ENCODE data around the gene ALDOB. TPM values are rescaled to one million over a fixed set of nuclear protein-coding genes. Genes with fewer than 3 reads are reported as not detected.

Gene ALDOB
- total and polyA plus RNA-seq, 7 experiments from 2014 or later = not detected

DNA sequence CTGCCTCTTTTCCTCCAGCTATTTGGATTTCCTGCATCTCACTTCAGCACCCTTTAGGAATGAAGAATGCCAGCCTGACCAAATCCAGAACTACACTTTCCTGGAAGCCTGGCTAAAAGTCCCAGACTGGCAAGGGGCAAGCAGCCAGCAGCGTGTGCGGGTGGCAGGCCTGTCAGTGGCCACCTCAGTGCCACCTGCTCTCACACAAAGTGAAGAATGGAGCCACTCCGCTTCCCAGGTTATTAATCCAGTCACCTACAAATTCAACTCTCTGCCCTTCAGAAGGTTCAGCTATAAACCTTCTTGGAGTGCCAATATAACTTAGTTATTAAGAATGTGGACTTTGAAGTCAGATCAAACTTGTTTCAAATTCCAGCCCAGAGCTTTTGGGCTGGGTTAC lies 6.7 kb upstream of the ALDOB start:
- ChIA-PET POLR2A (no interaction called here), CTCF (no interaction called here)
- peaks cover 23 to 69% (median 59%) of the 10 kb centered on the region in 5 donors for H3K27me3 Mint-ChIP-seq
- H3K36me3 Mint-ChIP-seq = peaks cover 0 to 3% (median 0%) of the 10 kb centered on the region in 5 donors
- peaks cover 0 to 9% of the 10 kb centered on the region in 2 donors for H3K27me3 ChIP-seq (ENCODE audit: control insufficient read depth in 2 of 2, insufficient read depth in 2 of 2, low read length in 2 of 2)
- intact Hi-C loops (cut with micrococcal nuclease) = no loop called here
- H3K4me1 Mint-ChIP-seq = no peaks in the 10 kb centered on the region
- DNase-seq (no peak), ATAC-seq (no peak)
- no peaks in the 10 kb centered on the region for H3K4me1 ChIP-seq (ENCODE audit: control insufficient read depth in 2 of 2, insufficient read depth in 2 of 2, low read length in 2 of 2)
- no peak overlapping the region for H3K4me3 ChIP-seq (ENCODE audit: low read length)
- H3K4me3 Mint-ChIP-seq = no peak overlapping the region
- no peak overlapping the region for H3K27ac ChIP-seq (ENCODE audit: low read depth, low read length)
- no peak overlapping the region for H3K27ac Mint-ChIP-seq
- no peaks in the 10 kb centered on the region for H3K9me3 Mint-ChIP-seq
- no peaks in the 10 kb centered on the region for H3K36me3 ChIP-seq (ENCODE audit: control insufficient read depth in 2 of 3, insufficient read depth in 3 of 3, low read length in 3 of 3)
- no peaks in the 10 kb centered on the region for H3K9me3 ChIP-seq (ENCODE audit: control insufficient read depth in 2 of 3, low read length in 3 of 3)

DNA sequence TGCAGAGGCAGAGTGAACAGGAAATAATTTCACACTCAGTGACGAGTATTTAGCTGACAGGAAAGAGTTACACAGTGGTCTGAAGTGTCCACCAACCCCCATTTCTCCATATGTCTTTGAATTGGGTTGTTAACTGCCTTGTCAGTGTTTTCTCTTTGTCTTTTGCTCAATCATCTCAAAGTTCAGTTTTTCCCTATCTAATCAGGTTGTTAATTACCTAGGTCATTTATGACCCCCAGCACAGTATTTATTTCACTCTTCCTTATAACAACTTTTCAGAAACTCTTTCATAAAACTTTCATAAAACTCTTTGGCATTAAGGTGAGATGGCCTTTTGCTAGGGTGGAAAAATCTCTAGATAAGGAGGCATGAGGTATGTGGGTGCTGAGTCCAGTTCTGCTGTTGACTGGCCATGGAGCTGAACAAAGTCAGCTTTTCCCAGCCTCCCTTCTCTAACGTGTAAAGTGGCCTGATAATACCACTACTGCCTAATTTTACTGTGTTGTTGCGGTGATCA lies 5.2 kb upstream of the ALDOB start:
- no peaks in the 10 kb centered on the region for H3K9me3 Mint-ChIP-seq
- no peaks in the 10 kb centered on the region for H3K4me1 Mint-ChIP-seq
- Histone ChIP-seq H3K27me3 (ENCODE audit: control insufficient read depth in 2 of 2, insufficient read depth in 2 of 2, low read length in 2 of 2) (peaks cover 0 to 3% of the 10 kb centered on the region in 2 donors), H3K4me3 (ENCODE audit: low read length) (no peak overlapping the region), H3K4me1 (ENCODE audit: control insufficient read depth in 2 of 2, insufficient read depth in 2 of 2, low read length in 2 of 2) (no peaks in the 10 kb centered on the region), H3K36me3 (ENCODE audit: control insufficient read depth in 2 of 3, insufficient read depth in 3 of 3, low read length in 3 of 3) (no peaks in the 10 kb centered on the region), H3K9me3 (ENCODE audit: control insufficient read depth in 2 of 3, low read length in 3 of 3) (no peaks in the 10 kb centered on the region), H3K27ac (ENCODE audit: low read depth, low read length) (no peak overlapping the region)
- ATAC-seq (no peak), DNase-seq (no peak)
- peaks cover 16 to 61% (median 59%) of the 10 kb centered on the region in 5 donors for H3K27me3 Mint-ChIP-seq
- H3K4me3 Mint-ChIP-seq = no peak overlapping the region
- intact Hi-C loops (cut with micrococcal nuclease) = no loop called here
- no peak overlapping the region for H3K27ac Mint-ChIP-seq
- ChIA-PET CTCF (no interaction called here), POLR2A (no interaction called here)
- peaks cover 0 to 3% (median 0%) of the 10 kb centered on the region in 5 donors for H3K36me3 Mint-ChIP-seq

GRCh38 chr9:101438523-101438922 lies 2.9 kb upstream of the ALDOB start:
- no peaks in the 10 kb centered on the region for H3K4me1 Mint-ChIP-seq
- ATAC-seq (no peak), DNase-seq (no peak)
- no peak overlapping the region for H3K4me3 ChIP-seq (ENCODE audit: low read length)
- no peaks in the 10 kb centered on the region for H3K36me3 ChIP-seq (ENCODE audit: control insufficient read depth in 2 of 3, insufficient read depth in 3 of 3, low read length in 3 of 3)
- POLR2A ChIA-PET = no interaction called here
- H3K4me3 Mint-ChIP-seq = no peak overlapping the region
- H3K9me3 ChIP-seq (ENCODE audit: control insufficient read depth in 2 of 3, low read length in 3 of 3) = no peaks in the 10 kb centered on the region
- peaks cover 7 to 56% (median 47%) of the 10 kb centered on the region in 5 donors for H3K27me3 Mint-ChIP-seq
- no peaks in the 10 kb centered on the region for H3K36me3 Mint-ChIP-seq
- H3K27ac Mint-ChIP-seq = no peak overlapping the region
- CTCF ChIA-PET = no interaction called here
- intact Hi-C loops (cut with micrococcal nuclease) = no loop called here
- peaks cover 0 to 3% of the 10 kb centered on the region in 2 donors for H3K27me3 ChIP-seq (ENCODE audit: control insufficient read depth in 2 of 2, insufficient read depth in 2 of 2, low read length in 2 of 2)
- H3K27ac ChIP-seq (ENCODE audit: low read depth, low read length) = no peak overlapping the region
- H3K4me1 ChIP-seq (ENCODE audit: control insufficient read depth in 2 of 2, insufficient read depth in 2 of 2, low read length in 2 of 2) = no peaks in the 10 kb centered on the region
- no peaks in the 10 kb centered on the region for H3K9me3 Mint-ChIP-seq

GRCh38 chr9:101437806-101438232 lies 2.2 kb upstream of the ALDOB start:
- no peak overlapping the region for H3K4me3 Mint-ChIP-seq
- H3K9me3 Mint-ChIP-seq = no peaks in the 10 kb centered on the region
- H3K27me3 ChIP-seq (ENCODE audit: control insufficient read depth in 2 of 2, insufficient read depth in 2 of 2, low read length in 2 of 2) = peaks cover 0 to 3% of the 10 kb centered on the region in 2 donors
- H3K9me3 ChIP-seq (ENCODE audit: control insufficient read depth in 2 of 3, low read length in 3 of 3) = no peaks in the 10 kb centered on the region
- H3K27me3 Mint-ChIP-seq = peaks cover 7 to 51% (median 42%) of the 10 kb centered on the region in 5 donors
- H3K36me3 ChIP-seq (ENCODE audit: control insufficient read depth in 2 of 3, insufficient read depth in 3 of 3, low read length in 3 of 3) = no peaks in the 10 kb centered on the region
- DNase-seq (no peak), ATAC-seq (no peak)
- H3K27ac ChIP-seq (ENCODE audit: low read depth, low read length) = no peak overlapping the region
- H3K27ac Mint-ChIP-seq = no peak overlapping the region
- no peaks in the 10 kb centered on the region for H3K4me1 ChIP-seq (ENCODE audit: control insufficient read depth in 2 of 2, insufficient read depth in 2 of 2, low read length in 2 of 2)
- intact Hi-C loops (cut with micrococcal nuclease) = no loop called here
- ChIA-PET CTCF (no interaction called here), POLR2A (no interaction called here)
- no peaks in the 10 kb centered on the region for H3K4me1 Mint-ChIP-seq
- H3K4me3 ChIP-seq (ENCODE audit: low read length) = no peak overlapping the region
- H3K36me3 Mint-ChIP-seq = no peaks in the 10 kb centered on the region

DNA sequence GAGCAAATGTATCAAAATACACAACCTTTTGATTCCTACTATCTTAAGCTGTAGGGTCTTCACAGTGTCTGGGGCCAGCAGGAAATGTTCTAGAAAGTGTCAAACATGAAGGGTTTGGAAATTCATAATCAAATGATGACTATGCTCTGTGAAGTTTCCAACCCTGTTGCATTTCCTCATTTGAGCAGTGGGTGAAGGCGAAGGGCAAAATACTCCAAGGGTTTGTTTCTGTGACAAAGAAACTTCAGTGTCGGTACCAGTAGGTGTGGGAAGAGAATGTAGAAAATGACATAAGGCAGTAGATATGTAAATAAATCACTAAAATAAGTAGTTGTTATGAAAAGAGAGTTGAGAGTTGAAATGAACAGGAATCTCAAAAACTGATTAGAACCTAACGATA lies 576 bp downstream of the ALDOB start:
- H3K27me3 Mint-ChIP-seq = peaks cover 7 to 46% (median 44%) of the 10 kb centered on the region in 5 donors
- no peak for DNase-seq
- intact Hi-C loops (cut with micrococcal nuclease) = no loop called here
- no peaks in the 10 kb centered on the region for H3K4me1 Mint-ChIP-seq
- H3K27ac ChIP-seq (ENCODE audit: low read depth, low read length) = no peak overlapping the region
- no peaks in the 10 kb centered on the region for H3K4me1 ChIP-seq (ENCODE audit: control insufficient read depth in 2 of 2, insufficient read depth in 2 of 2, low read length in 2 of 2)
- H3K4me3 ChIP-seq (ENCODE audit: low read length) = no peak overlapping the region
- H3K36me3 ChIP-seq (ENCODE audit: control insufficient read depth in 2 of 3, insufficient read depth in 3 of 3, low read length in 3 of 3) = no peaks in the 10 kb centered on the region
- no peaks in the 10 kb centered on the region for H3K9me3 ChIP-seq (ENCODE audit: control insufficient read depth in 2 of 3, low read length in 3 of 3)
- H3K27ac Mint-ChIP-seq = no peak overlapping the region
- no peaks in the 10 kb centered on the region for H3K27me3 ChIP-seq (ENCODE audit: control insufficient read depth in 2 of 2, insufficient read depth in 2 of 2, low read length in 2 of 2)
- ChIA-PET CTCF (no interaction called here), POLR2A (no interaction called here)
- no peak overlapping the region for H3K4me3 Mint-ChIP-seq
- ATAC-seq = no peak
- peaks cover 0 to 4% (median 0%) of the 10 kb centered on the region in 5 donors for H3K36me3 Mint-ChIP-seq
- H3K9me3 Mint-ChIP-seq = peaks cover 0 to 2% (median 0%) of the 10 kb centered on the region in 11 donors

DNA sequence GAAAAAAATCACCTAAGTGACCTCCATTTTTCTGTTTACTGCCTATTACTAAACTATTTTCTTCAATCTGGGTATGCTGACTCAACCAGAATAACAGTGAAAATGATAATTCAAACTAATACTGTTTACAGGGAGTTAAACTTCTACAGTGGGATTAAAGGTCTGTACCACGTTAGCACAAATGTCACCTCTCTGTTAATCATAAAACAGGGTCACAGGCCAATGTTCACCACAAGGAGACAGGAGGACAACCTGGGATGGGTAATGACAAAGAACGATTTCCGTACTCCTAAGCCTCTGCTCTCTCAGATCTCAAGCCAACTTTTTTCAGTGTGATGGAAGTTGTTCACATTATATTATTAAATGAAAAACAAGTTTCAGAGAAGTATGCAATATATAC lies 2.3 kb downstream of the ALDOB start:
- H3K36me3 ChIP-seq (ENCODE audit: control insufficient read depth in 2 of 3, insufficient read depth in 3 of 3, low read length in 3 of 3) = no peaks in the 10 kb centered on the region
- intact Hi-C loops (cut with micrococcal nuclease) = no loop called here
- DNase-seq (no peak), ATAC-seq (no peak)
- ChIA-PET POLR2A (no interaction called here), CTCF (no interaction called here)
- no peak overlapping the region for H3K4me3 ChIP-seq (ENCODE audit: low read length)
- H3K27me3 Mint-ChIP-seq = peaks cover 7 to 54% (median 40%) of the 10 kb centered on the region in 5 donors
- H3K9me3 ChIP-seq (ENCODE audit: control insufficient read depth in 2 of 3, low read length in 3 of 3) = no peaks in the 10 kb centered on the region
- H3K36me3 Mint-ChIP-seq = peaks cover 0 to 4% (median 0%) of the 10 kb centered on the region in 5 donors
- no peaks in the 10 kb centered on the region for H3K4me1 ChIP-seq (ENCODE audit: control insufficient read depth in 2 of 2, insufficient read depth in 2 of 2, low read length in 2 of 2)
- no peak overlapping the region for H3K4me3 Mint-ChIP-seq
- peaks cover 0 to 2% (median 0%) of the 10 kb centered on the region in 11 donors for H3K9me3 Mint-ChIP-seq
- H3K27ac ChIP-seq (ENCODE audit: low read depth, low read length) = no peak overlapping the region
- H3K27me3 ChIP-seq (ENCODE audit: control insufficient read depth in 2 of 2, insufficient read depth in 2 of 2, low read length in 2 of 2) = no peaks in the 10 kb centered on the region
- H3K27ac Mint-ChIP-seq = no peak overlapping the region
- no peaks in the 10 kb centered on the region for H3K4me1 Mint-ChIP-seq

DNA sequence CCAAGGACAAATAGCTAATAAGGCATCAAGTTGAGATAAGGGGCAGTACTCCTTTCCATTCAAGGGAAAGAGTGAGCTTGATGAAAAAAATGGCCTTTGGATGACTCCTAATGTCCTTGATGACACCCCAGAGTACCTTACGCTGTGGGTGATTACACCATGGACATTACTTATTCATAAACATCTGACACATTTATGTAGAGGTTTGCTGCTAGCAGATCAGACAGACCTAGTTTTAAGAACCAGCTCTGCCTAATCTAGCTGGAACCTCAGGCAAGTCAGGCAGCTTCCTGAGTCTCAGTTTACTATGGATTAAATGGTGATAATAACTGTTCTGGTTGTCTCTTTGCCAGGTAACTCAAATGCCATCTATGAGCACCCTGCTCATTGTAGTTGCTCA lies 2.8 kb downstream of the ALDOB start:
- H3K27me3 Mint-ChIP-seq = peaks cover 7 to 49% (median 42%) of the 10 kb centered on the region in 5 donors
- no peaks in the 10 kb centered on the region for H3K27me3 ChIP-seq (ENCODE audit: control insufficient read depth in 2 of 2, insufficient read depth in 2 of 2, low read length in 2 of 2)
- H3K27ac Mint-ChIP-seq = no peak overlapping the region
- no peak overlapping the region for H3K4me3 Mint-ChIP-seq
- no peaks in the 10 kb centered on the region for H3K4me1 ChIP-seq (ENCODE audit: control insufficient read depth in 2 of 2, insufficient read depth in 2 of 2, low read length in 2 of 2)
- DNase-seq (no peak), ATAC-seq (no peak)
- CTCF ChIA-PET = no interaction called here
- H3K4me1 Mint-ChIP-seq = no peaks in the 10 kb centered on the region
- H3K4me3 ChIP-seq (ENCODE audit: low read length) = no peak overlapping the region
- POLR2A ChIA-PET = no interaction called here
- H3K9me3 ChIP-seq (ENCODE audit: control insufficient read depth in 2 of 3, low read length in 3 of 3) = no peaks in the 10 kb centered on the region
- H3K27ac ChIP-seq (ENCODE audit: low read depth, low read length) = no peak overlapping the region
- peaks cover 0 to 2% (median 0%) of the 10 kb centered on the region in 11 donors for H3K9me3 Mint-ChIP-seq
- no peaks in the 10 kb centered on the region for H3K36me3 ChIP-seq (ENCODE audit: control insufficient read depth in 2 of 3, insufficient read depth in 3 of 3, low read length in 3 of 3)
- H3K36me3 Mint-ChIP-seq = peaks cover 0 to 4% (median 0%) of the 10 kb centered on the region in 5 donors
- intact Hi-C loops (cut with micrococcal nuclease) = no loop called here

Measured in naive thymus-derived CD4-positive, alpha-beta T cell (primary cell).